ENCODE data around the gene BLOC1S1. TPM values are rescaled to one million over a fixed set of nuclear protein-coding genes. Genes with fewer than 3 reads are reported as not detected.

Gene BLOC1S1
- total RNA-seq, 2 experiments from 2014 or later = 79.0 to 84.6 TPM

- peak overlapping the region; percentile 85 for H3K4me3 Mint-ChIP-seq
- H3K27me3 Mint-ChIP-seq = no peaks in the 10 kb centered on the region
- POLR2A ChIA-PET = interaction anchor here (5.0 kb wide), 1 partner anchor 8 kb away, joined by 44 read pairs; the partner anchor contains the start of genes BLOC1S1 and RDH5
- no peak for ATAC-seq
- no peak for DNase-seq
- no peaks in the 10 kb centered on the region for H3K9me3 Mint-ChIP-seq
- H3K4me1 Mint-ChIP-seq (ENCODE audit: low read depth) = peaks cover 33% of the 10 kb centered on the region
- CTCF ChIA-PET = no interaction called here
- intact Hi-C loops (cut with micrococcal nuclease) = no loop called here
- no peak for TF ChIP-seq CTCF (IDR thresholded peaks at IDR 0.05)
- H3K27ac Mint-ChIP-seq = peak overlapping the region; percentile 82
- peaks cover 7% of the 10 kb centered on the region for H3K36me3 Mint-ChIP-seq (ENCODE audit: low read depth)
Measured at GRCh38 chr12:55726971-55727370, 11.1 kb downstream of the BLOC1S1 start.

GRCh38 chr12:55727643-55728185, 11.9 kb downstream of the BLOC1S1 start:
- intact Hi-C loops (cut with micrococcal nuclease) = no loop called here
- CTCF ChIA-PET = no interaction called here

GRCh38 chr12:55728186-55728938, 12.5 kb downstream of the BLOC1S1 start:
- ChIA-PET POLR2A (interaction anchor here (1.0 to 5.0 kb wide), 8 partner anchors 10 to 389 kb away, joined by 3 to 44 read pairs (median 5); partner anchors contain the start of genes BLOC1S1, DNAJC14, PYM1 and RDH5), CTCF (interaction anchor here (1.5 to 3.5 kb wide), 3 partner anchors 11 to 72 kb away, joined by 7 to 52 read pairs (median 20); partner anchors contain the start of gene BLOC1S1)
- TF ChIP-seq CTCF (IDR thresholded peaks at IDR 0.05) = no peak
- ATAC-seq (peak; percentile 5), DNase-seq (peak; percentile 38)
- peak overlapping the region; percentile 85 for H3K4me3 Mint-ChIP-seq
- no peaks in the 10 kb centered on the region for H3K27me3 Mint-ChIP-seq
- H3K9me3 Mint-ChIP-seq = no peaks in the 10 kb centered on the region
- peaks cover 7% of the 10 kb centered on the region for H3K36me3 Mint-ChIP-seq (ENCODE audit: low read depth)
- H3K27ac Mint-ChIP-seq = peak overlapping the region; percentile 82
- H3K4me1 Mint-ChIP-seq (ENCODE audit: low read depth) = peaks cover 33% of the 10 kb centered on the region
- intact Hi-C loops (cut with micrococcal nuclease) = no loop called here

More at GRCh38 chr12:55727643-55728185, 11.9 kb downstream of the BLOC1S1 start:
- no peak for TF ChIP-seq CTCF (IDR thresholded peaks at IDR 0.05)
- ATAC-seq (no peak), DNase-seq (no peak)
- Mint-ChIP-seq H3K9me3 (no peaks in the 10 kb centered on the region), H3K27ac (peak overlapping the region; percentile 82), H3K4me1 (ENCODE audit: low read depth) (peaks cover 33% of the 10 kb centered on the region), H3K27me3 (no peaks in the 10 kb centered on the region), H3K4me3 (peak overlapping the region; percentile 85), H3K36me3 (ENCODE audit: low read depth) (peaks cover 7% of the 10 kb centered on the region)
- POLR2A ChIA-PET = interaction anchor here (1.2 to 5.0 kb wide), 2 partner anchors 9 to 16 kb away, joined by 4 to 44 read pairs; partner anchors contain the start of genes BLOC1S1 and RDH5

GRCh38 chr12:55728939-55729818, 13.3 kb downstream of the BLOC1S1 start, which contains the start of gene CD63:
Gene CD63, minus strand, starts transcription at chr12:55729009. Its CDS starts 668 bp downstream, at chr12:55728341.
- Mint-ChIP-seq H3K9me3 (no peaks in the 10 kb centered on the region), H3K4me3 (peak within 1 kb of the TSS; percentile 85), H3K27me3 (no peaks in the 10 kb centered on the region), H3K36me3 (ENCODE audit: low read depth) (peaks cover 7% of the 10 kb centered on the region), H3K4me1 (ENCODE audit: low read depth) (peaks cover 33% of the 10 kb centered on the region), H3K27ac (peak within 1 kb of the TSS; percentile 90)
- CTCF ChIA-PET = interaction anchor here (0.6 to 3.5 kb wide), 9 partner anchors 10 to 540 kb away, joined by 3 to 52 read pairs (median 3); partner anchors contain the start of genes BLOC1S1 and RAB5B
- DNase-seq (peak; percentile 93), ATAC-seq (peak; percentile 82)
- TF ChIP-seq CTCF (IDR thresholded peaks at IDR 0.05) = no peak
- POLR2A ChIA-PET = interaction anchor here (0.6 to 5.0 kb wide), 19 partner anchors 9 to 388 kb away, joined by 3 to 44 read pairs (median 4); partner anchors contain the start of genes BLOC1S1, DNAJC14, PYM1 and RDH5
- intact Hi-C loops (cut with micrococcal nuclease) = no loop called here
